ENCODE data around the gene BAIAP2. TPM values are rescaled to one million over a fixed set of nuclear protein-coding genes. Genes with fewer than 3 reads are reported as not detected.

The BAIAP2 gene
- polyA plus RNA-seq, 1 experiment = 9.6 TPM

GRCh38 chr17:81092518-81093095 is 57.7 kb downstream of the BAIAP2 start:
- TF ChIP-seq, protein P1, sequence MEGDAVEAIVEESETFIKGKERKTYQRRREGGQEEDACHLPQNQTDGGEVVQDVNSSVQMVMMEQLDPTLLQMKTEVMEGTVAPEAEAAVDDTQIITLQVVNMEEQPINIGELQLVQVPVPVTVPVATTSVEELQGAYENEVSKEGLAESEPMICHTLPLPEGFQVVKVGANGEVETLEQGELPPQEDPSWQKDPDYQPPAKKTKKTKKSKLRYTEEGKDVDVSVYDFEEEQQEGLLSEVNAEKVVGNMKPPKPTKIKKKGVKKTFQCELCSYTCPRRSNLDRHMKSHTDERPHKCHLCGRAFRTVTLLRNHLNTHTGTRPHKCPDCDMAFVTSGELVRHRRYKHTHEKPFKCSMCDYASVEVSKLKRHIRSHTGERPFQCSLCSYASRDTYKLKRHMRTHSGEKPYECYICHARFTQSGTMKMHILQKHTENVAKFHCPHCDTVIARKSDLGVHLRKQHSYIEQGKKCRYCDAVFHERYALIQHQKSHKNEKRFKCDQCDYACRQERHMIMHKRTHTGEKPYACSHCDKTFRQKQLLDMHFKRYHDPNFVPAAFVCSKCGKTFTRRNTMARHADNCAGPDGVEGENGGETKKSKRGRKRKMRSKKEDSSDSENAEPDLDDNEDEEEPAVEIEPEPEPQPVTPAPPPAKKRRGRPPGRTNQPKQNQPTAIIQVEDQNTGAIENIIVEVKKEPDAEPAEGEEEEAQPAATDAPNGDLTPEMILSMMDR (IDR thresholded peaks at IDR 0.05; ENCODE audit: low read depth, low read length) = no peak
- POLR2A ChIA-PET = no interaction called here
- CTCF ChIA-PET = interaction anchor here (1.1 kb wide), 1 partner anchor 10 kb away, joined by 4 read pairs; no protein-coding TSS in a partner anchor
- H3K9me3 ChIP-seq (ENCODE audit: control insufficient read depth, insufficient read depth, low read length) = no peaks in the 10 kb centered on the region
- no peak overlapping the region for H3K27ac ChIP-seq (ENCODE audit: low read depth, low read length)
- H3K4me3 ChIP-seq (ENCODE audit: low read depth, low read length) = no peak overlapping the region
- no peak for DNase-seq (ENCODE audit: low read depth, low spot score)
- no peaks in the 10 kb centered on the region for H3K27me3 ChIP-seq (ENCODE audit: control insufficient read depth, insufficient read depth, low read length)

DNA sequence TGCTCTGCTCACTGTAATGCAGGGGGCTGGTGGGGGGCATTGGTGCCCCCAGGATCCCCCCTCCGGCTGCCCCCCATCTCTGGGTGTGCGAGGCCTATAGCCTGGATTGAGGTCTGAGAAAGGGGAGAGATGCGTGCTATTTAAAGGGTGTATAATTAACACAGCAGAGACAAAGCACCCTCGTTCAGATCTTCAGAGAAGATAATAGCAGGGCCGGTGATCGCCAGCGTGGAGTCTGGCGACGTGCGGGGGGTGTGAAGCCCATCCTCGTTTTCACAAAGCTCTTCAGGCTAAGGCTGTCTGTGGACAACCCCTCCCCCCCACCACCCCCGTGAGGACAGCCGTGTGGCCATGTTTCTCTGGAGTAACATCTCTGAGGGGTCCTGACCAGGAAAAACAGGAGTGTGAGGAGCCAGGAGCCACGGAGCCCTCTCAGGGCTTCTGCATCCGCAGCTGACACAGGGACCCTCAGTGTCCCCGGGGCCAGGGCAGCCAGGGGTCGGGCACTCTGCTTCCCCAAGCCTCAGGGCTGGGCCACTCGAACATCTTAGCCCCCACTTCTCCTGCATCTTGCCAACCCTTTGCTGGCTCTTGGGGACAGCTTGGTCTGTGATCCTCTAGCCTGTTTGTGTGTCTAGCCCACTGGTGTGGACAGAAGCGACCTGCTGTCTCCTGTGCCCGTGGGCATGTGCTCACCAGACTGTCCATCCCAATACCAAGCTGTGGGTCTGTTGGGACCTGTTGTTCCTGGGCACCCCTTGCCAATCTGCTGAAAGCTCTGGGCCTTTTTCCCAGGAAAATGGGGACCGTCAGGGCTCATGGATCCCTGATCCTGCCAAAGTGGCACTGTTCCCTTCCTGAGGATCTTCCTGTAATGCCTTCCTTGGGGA is 58.9 kb downstream of the BAIAP2 start:
- DNase-seq (ENCODE audit: low read depth, low spot score) = no peak
- TF ChIP-seq, protein P1 (IDR thresholded peaks at IDR 0.05; ENCODE audit: low read depth, low read length) = no peak
- Histone ChIP-seq H3K27ac (ENCODE audit: low read depth, low read length) (peak overlapping the region; percentile 97), H3K9me3 (ENCODE audit: control insufficient read depth, insufficient read depth, low read length) (no peaks in the 10 kb centered on the region), H3K27me3 (ENCODE audit: control insufficient read depth, insufficient read depth, low read length) (no peaks in the 10 kb centered on the region), H3K4me3 (ENCODE audit: low read depth, low read length) (no peak overlapping the region)
- ChIA-PET POLR2A (no interaction called here), CTCF (interaction anchor here (1.4 kb wide), 1 partner anchor 70 kb away, joined by 5 read pairs; no protein-coding TSS in a partner anchor)

DNA sequence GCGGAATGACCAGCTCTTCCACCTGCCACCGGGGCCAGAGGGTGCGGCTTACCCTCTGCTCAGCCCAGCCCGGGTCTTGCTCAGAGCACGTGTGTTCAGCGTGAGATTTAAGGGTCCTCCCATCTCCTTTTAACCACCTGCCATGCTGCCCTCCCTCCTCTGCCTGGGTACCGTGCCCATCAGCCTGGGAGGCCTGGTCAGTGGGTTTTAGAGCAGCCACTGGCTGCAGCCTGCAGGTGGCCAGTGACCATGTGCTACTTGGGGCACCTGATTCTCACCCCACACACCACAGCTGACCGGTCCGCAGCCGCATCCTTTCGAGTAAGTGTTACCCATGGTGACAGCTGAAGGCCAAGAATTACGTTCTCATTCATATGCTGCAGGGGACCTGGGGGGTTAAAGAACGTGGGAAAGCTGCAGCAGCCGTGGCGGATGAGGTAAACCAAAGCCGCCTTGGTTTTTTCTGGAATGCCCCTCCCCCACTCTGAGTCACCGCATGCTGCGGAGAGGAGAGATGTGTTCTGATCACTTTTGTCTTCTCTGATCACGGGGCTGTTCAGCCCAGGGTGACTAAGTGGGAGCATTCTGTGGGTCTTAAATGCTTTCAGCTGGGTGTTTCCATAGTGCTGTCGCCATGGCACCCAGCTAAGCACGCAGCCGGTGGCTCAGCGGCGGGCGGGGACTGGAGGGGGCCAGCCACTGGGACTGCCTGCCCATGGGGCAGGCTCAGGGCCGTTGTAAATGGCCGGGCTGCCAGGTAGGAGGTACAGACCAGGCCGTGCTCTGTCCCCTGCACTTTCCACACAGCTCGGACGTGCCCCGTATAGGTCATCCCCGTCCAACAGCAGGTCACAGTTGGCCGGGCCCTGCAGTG is 59.8 kb downstream of the BAIAP2 start:
- Histone ChIP-seq H3K27ac (ENCODE audit: low read depth, low read length) (peak overlapping the region; percentile 97), H3K4me3 (ENCODE audit: low read depth, low read length) (peak overlapping the region; percentile 17; the same call in 1 of the 2 replicates), H3K9me3 (ENCODE audit: control insufficient read depth, insufficient read depth, low read length) (no peaks in the 10 kb centered on the region), H3K27me3 (ENCODE audit: control insufficient read depth, insufficient read depth, low read length) (no peaks in the 10 kb centered on the region)
- TF ChIP-seq, protein P1 (IDR thresholded peaks at IDR 0.05; ENCODE audit: low read depth, low read length) = 0 out of 2 replicates have a peak, but pooled peaks have one; percentile 10
- POLR2A ChIA-PET = interaction anchor here (0.6 kb wide), 1 partner anchor 304 kb away, joined by 4 read pairs; no protein-coding TSS in a partner anchor
- CTCF ChIA-PET = interaction anchor here (1.4 kb wide), 1 partner anchor 71 kb away, joined by 5 read pairs; no protein-coding TSS in a partner anchor
- peak; percentile 98 for DNase-seq (ENCODE audit: low read depth, low spot score)

DNA sequence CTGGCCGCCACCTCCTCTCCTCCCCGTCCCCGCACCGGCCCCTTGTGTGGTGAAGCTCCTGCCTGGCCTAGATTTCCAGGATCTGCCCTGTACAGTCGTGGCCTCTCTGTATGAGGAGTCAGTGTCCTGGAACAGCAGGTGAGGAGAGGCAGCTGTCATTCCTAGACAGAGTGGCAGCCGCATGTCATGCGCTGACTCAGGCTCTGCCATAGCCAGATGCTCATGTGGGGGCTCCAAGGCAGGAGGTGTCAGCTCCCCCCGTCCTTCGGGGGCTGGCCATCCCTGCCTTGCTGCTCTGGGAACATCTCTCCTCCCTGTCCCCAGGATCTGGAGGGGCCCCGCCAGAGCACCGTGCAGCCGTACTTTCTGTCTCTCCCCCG is 60.4 kb downstream of the BAIAP2 start:
- H3K4me3 ChIP-seq (ENCODE audit: low read depth, low read length) = peak overlapping the region; percentile 17; the same call in 1 of the 2 replicates

More for the DNA sequence above, 60.4 kb downstream of the BAIAP2 start:
- TF ChIP-seq, protein P1 (IDR thresholded peaks at IDR 0.05; ENCODE audit: low read depth, low read length) = no peak
- Histone ChIP-seq H3K9me3 (ENCODE audit: control insufficient read depth, insufficient read depth, low read length) (no peaks in the 10 kb centered on the region), H3K27ac (ENCODE audit: low read depth, low read length) (peak overlapping the region; percentile 97), H3K27me3 (ENCODE audit: control insufficient read depth, insufficient read depth, low read length) (no peaks in the 10 kb centered on the region)
- POLR2A ChIA-PET = interaction anchor here (0.6 kb wide), 1 partner anchor 304 kb away, joined by 4 read pairs; no protein-coding TSS in a partner anchor
- CTCF ChIA-PET = interaction anchor here (1.4 kb wide), 1 partner anchor 71 kb away, joined by 5 read pairs; no protein-coding TSS in a partner anchor
- DNase-seq (ENCODE audit: low read depth, low spot score) = no peak

All from AG04450 (cell line).